ENCODE measurements around the gene SHBG.

SHBG gene

DNA sequence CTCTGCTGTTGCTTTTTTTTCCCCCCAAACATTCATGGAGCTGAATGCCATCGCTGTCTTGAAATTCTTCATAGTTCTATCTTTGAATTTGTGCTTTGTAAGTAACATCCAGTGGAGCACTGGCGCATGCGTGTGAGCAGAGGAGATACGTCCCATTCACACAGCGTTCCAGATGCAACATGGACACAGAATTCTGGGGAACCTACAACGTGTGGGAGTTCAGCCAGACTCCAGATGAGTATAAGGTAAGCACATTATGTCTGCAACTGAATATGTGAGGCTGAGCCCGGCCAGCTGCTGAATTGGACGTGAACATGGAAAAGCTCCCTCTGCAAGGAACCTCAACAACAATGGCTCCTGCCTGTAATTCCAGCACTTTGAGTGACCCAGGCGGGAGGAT lies 16.5 kb downstream of the SHBG start:
- DNase-seq (ENCODE audit: low read depth in 1 of 2, low spot score in 1 of 2): no peak

- no peak for DNase-seq (ENCODE audit: low read depth in 1 of 2, low spot score in 1 of 2)
Observed at GRCh38 chr17:7647018-7647417, 17.1 kb downstream of the SHBG start.

GRCh38 chr17:7650509-7651096 lies 20.7 kb downstream of the SHBG start, which contains the start of gene ATP1B2:
Gene ATP1B2 (plus strand): TSS chr17:7650926. CDS start chr17:7651519, 593 bp downstream.
- peak; percentile 37 to 46 for DNase-seq (ENCODE audit: low read depth in 1 of 2, low spot score in 1 of 2)

DNA sequence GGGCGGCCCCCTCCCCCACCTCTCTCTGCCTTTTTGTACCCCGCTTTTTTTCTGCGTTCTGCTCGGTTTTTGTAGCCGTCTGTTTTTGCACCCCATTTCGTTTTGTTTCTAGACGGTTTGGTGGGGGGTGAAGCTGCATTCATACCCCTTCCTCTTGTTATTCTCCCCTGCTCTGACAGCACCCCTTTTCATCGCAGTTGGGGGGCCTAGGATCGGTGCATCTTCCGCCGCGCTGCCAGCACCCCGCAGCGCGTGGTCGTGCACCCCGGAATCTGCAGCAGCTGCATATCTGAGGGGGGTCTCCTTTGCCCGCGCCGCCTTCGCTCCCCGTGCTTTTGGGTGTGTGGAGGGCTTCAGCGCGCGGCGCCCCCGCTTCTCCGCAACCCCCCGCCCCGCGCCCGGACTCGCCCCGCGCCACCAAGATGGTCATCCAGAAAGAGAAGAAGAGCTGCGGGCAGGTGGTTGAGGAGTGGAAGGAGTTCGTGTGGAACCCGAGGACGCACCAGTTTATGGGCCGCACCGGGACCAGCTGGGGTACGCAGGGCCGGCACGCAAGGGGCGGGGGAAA lies 21.2 kb downstream of the SHBG start:
- no peak for DNase-seq (ENCODE audit: low read depth in 1 of 2, low spot score in 1 of 2)

DNA sequence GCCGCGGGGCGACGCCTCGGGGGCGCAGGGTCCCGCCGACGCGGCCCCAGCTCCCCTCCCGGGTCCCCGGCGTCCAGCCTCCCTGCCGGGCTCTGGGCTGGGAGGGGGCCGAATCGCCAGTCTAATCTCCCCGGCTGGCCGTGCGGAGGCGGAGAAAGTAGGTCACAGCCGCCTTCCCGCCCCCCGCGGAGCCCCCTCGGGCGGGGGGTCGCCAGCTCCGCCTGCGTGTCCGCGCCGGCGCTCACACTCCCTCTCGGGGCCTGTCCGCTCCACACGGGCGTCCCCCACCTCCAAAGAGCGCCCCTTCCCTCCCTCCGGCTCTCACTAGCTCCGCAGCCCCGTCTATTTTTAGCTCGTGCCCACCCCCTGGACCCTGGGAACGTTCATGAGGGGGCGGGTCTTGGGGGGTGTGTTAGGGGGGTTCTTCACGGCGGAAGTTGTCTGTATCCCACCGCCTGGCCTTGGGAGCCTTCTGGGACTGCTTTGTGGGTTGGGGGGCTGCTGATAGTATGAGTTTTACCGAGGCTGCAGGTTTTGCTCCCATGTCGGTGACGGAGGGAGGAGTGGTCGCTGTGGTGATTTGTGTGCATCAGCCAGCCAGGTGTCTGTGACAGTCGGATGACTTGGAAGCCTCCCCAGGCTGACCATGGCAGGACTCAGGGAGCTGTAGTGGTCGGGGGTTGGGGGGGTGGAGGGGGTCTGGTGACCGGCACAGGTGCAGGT lies 21.9 kb downstream of the SHBG start:
- DNase-seq (ENCODE audit: low read depth in 1 of 2, low spot score in 1 of 2): no peak

DNA sequence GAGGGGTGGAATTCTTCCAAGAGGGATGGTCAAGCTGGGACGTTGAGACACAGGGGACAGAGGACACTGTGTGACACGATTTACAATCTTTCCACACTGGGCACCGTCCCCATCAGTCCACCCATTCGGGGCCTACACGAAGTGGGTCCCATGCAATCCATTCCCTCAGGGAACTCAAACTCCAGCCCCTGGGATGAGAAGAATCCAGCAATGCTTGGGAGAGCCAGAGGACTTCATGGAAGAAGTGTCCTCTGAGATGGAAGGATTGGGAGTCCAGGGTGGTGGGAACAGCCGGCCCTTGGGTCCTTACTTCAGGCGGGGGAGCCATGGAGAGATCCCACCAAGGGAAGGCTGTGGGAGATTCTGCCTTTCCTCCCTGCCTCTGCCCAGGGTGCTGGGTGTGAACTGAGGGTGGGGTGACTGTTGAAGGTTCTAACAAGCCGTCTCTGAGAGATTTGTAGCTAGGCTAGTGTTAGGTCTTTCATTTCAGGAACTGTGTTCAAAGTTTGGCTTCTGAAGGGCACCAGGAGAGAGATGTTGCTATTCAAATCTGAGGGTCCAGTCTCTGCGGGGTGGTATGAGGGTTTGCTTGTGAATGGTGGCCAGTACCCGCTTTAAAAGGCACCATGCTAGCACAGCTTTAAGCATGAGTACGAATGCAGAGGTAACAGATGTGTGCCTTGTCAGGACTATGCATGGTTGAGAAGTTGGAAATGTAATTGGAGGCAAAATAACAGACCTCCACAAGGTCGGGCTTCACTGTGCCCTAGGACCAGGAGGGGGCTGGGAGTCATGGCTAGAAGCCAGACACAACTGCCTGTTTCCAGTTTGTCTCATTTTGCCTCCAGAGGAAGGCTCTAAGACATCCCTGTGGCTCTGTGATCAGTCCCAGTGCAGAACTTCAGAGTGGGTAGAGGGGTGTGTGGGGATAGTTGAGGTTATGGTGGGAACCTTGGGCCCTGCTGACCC lies 22.7 kb downstream of the SHBG start:
- DNase-seq (ENCODE audit: low read depth in 1 of 2, low spot score in 1 of 2): no peak

DNA sequence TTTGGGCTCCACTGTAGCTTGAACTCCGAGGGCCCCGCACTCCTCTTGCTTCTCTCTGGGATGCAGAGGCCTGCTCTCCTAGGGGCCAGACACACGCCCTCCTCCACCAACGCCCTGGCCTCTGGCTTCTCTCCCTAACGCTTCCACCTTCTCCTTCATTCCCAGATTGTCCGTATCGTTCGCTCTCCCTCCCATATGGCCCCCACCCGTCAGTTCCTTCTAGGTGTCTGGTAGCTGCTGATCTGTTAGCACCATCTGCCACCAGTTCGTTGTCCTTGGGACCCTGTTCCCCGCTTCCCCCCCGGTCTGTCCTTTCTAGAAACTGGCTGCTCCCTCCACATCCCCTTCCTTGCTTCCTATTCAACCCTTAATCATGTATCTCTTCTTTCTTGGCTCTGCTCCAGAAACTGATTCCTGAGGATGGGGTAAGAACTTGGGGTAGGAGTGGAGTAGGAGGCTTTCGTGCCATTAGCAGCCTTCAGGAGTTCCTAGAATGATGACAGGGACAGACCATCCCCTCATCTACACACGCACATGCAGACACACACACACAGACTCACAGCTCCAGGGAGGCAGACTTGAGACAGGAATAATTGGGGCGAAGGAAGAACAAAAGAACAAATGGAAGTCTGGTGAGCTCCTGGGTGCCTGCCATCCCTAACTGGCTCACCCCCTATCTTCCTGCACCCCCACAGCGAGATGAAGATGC lies 25.1 kb downstream of the SHBG start:
- DNase-seq (ENCODE audit: low read depth in 1 of 2, low spot score in 1 of 2): no peak

DNA sequence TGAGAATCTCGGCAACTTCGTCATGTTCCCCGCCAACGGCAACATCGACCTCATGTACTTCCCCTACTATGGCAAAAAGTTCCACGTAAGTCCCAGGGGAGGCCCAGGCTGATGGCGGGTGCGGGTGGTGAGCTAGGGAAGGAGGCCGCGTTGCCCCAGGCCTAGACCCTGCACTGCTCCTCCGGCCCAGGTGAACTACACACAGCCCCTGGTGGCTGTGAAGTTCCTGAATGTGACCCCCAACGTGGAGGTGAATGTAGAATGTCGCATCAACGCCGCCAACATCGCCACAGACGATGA lies 25.6 kb downstream of the SHBG start:
- no peak for DNase-seq (ENCODE audit: low read depth in 1 of 2, low spot score in 1 of 2)

- no peak for DNase-seq (ENCODE audit: low read depth in 1 of 2, low spot score in 1 of 2)
Observed at GRCh38 chr17:7656958-7657609, 27.1 kb downstream of the SHBG start.

DNA sequence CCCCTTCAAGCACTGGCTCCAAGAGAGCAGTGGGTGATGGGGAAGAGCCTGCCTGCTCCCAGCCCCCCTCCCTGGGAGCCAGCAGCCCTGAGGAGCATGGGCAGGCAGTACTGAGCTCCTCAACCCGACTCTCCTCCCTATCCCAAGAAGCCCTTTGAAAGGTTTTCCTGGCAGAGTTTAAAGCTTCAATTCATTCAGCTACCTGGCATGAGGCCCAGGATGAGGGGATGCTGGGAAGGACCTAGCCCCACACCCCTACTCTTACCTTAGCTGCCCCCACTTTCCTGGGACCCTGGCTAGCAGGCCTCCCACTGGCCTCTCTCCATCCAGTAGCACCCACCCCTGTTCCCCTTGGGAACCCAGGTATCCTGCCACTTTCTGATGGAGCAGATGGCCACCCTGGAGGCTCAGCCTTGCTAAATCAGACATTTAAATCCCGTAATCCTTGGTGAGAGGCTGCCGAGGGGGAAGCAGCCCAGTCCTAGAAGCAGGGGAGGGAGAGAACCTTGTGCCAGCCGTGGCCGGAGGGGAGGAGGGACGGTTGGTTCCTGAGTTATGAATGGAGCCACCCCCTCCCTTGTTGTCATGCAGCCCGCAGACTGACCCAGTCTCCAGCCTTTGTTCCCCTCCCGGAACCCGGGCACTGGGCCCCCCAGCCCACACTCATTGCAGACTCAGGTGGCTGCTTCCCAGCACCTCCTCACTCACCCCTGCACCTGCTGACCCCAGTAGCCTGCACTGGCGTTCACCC lies 37.9 kb downstream of the SHBG start:
- DNase-seq (ENCODE audit: low read depth in 1 of 2, low spot score in 1 of 2): no peak

- no peak for DNase-seq (ENCODE audit: low read depth in 1 of 2, low spot score in 1 of 2)
Observed at GRCh38 chr17:7668482-7668881, 38.5 kb downstream of the SHBG start.

DNA sequence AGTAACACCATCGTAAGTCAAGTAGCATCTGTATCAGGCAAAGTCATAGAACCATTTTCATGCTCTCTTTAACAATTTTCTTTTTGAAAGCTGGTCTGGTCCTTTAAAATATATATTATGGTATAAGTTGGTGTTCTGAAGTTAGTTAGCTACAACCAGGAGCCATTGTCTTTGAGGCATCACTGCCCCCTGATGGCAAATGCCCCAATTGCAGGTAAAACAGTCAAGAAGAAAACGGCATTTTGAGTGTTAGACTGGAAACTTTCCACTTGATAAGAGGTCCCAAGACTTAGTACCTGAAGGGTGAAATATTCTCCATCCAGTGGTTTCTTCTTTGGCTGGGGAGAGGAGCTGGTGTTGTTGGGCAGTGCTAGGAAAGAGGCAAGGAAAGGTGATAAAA lies 43.3 kb downstream of the SHBG start:
- no peak for DNase-seq (ENCODE audit: low read depth in 1 of 2, low spot score in 1 of 2)

- no peak for DNase-seq (ENCODE audit: low read depth in 1 of 2, low spot score in 1 of 2)
Observed at GRCh38 chr17:7674934-7675333, 45.0 kb downstream of the SHBG start.

DNA sequence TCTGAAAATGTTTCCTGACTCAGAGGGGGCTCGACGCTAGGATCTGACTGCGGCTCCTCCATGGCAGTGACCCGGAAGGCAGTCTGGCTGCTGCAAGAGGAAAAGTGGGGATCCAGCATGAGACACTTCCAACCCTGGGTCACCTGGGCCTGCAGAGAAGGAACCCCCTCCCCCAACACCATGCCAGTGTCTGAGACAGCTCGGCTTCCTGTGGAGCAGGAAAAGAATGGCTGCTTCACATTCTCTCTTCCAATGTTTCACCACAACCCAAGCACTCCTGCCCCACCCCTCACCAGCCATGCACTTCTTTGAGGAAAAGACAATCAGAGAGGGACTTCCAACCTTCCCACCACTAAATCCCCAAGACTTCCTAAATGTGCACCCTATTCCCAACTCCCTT lies 46.6 kb downstream of the SHBG start:
- no peak for DNase-seq (ENCODE audit: low read depth in 1 of 2, low spot score in 1 of 2)

GRCh38 chr17:7677388-7678067 lies 47.6 kb downstream of the SHBG start:
- no peak for DNase-seq (ENCODE audit: low read depth in 1 of 2, low spot score in 1 of 2)

All from stimulated activated CD4-positive, alpha-beta T cell treated with anti-CD3 and anti-CD28 coated beads, Interleukin-15, amount 100 ng/mL, for 1 hour (primary cell).